ENCODE results near the gene MARK1. TPM values are rescaled to one million over a fixed set of nuclear protein-coding genes. Genes with fewer than 3 reads are reported as not detected.

The MARK1 gene
- total RNA-seq, 4 donors from 2014 or later = 1.3 to 2.7 (median 1.9) TPM

GRCh38 chr1:220628431-220628830 lies 100.5 kb downstream of the MARK1 start:
- ATAC-seq (no peak), DNase-seq (no peak)
- Histone ChIP-seq H3K27me3 (no peaks in the 10 kb centered on the region), H3K27ac (no peak overlapping the region), H3K4me1 (no peaks in the 10 kb centered on the region), H3K4me3 (no peak overlapping the region), H3K9me3 (no peaks in the 10 kb centered on the region), H3K36me3 (no peaks in the 10 kb centered on the region)
- in situ Hi-C loops (cut with MboI; ENCODE audit: low sequenced_read_pairs in 4 of 4) = no loop called here
- intact Hi-C loops (cut with DNase I; ENCODE audit: low total_unique reads) = no loop called here
- TF ChIP-seq, protein P1, sequence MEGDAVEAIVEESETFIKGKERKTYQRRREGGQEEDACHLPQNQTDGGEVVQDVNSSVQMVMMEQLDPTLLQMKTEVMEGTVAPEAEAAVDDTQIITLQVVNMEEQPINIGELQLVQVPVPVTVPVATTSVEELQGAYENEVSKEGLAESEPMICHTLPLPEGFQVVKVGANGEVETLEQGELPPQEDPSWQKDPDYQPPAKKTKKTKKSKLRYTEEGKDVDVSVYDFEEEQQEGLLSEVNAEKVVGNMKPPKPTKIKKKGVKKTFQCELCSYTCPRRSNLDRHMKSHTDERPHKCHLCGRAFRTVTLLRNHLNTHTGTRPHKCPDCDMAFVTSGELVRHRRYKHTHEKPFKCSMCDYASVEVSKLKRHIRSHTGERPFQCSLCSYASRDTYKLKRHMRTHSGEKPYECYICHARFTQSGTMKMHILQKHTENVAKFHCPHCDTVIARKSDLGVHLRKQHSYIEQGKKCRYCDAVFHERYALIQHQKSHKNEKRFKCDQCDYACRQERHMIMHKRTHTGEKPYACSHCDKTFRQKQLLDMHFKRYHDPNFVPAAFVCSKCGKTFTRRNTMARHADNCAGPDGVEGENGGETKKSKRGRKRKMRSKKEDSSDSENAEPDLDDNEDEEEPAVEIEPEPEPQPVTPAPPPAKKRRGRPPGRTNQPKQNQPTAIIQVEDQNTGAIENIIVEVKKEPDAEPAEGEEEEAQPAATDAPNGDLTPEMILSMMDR (IDR thresholded peaks at IDR 0.05 in 4 of 5, conservative IDR thresholded peaks at IDR 0.05 in 1 of 5) = no peak
- no peak for TF ChIP-seq POLR2A (IDR thresholded peaks at IDR 0.05)

DNA sequence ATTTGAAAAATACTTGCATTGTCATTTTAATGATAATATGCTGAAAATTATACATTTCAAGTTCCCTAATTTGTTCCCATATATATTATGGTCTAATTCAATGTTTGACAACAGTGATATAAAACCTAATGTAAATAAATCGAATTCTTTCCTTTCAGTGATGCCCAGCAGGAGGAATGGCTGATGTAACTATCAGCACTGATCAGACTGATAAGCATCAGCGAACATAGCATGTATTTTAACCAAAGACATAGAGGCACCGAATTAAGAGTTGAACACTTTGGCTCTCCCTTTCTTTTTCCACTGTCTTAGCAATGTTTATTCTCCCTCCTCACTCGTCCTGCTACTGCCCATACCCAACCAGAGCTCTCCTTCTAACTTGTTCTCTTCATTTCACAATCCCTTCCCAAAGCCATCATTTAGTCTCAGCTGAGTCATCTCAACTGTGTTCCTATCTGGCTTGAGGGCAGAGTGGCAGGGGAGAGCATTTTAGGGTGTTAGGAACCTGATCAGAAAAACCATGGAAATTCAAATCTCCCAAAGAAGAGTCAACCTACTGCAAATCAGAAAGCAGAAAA lies 103.4 kb downstream of the MARK1 start:
- intact Hi-C loops (cut with DNase I; ENCODE audit: low total_unique reads) = no loop called here
- TF ChIP-seq, protein P1 (IDR thresholded peaks at IDR 0.05 in 4 of 5, conservative IDR thresholded peaks at IDR 0.05 in 1 of 5) = no peak
- TF ChIP-seq POLR2A (IDR thresholded peaks at IDR 0.05) = no peak
- no peaks in the 10 kb centered on the region for H3K9me3 ChIP-seq
- in situ Hi-C loops (cut with MboI; ENCODE audit: low sequenced_read_pairs in 4 of 4) = no loop called here
- no peaks in the 10 kb centered on the region for H3K27me3 ChIP-seq
- DNase-seq (no peak), ATAC-seq (no peak)
- no peak overlapping the region for H3K4me3 ChIP-seq
- H3K27ac ChIP-seq = no peak overlapping the region
- H3K36me3 ChIP-seq = no peaks in the 10 kb centered on the region
- no peaks in the 10 kb centered on the region for H3K4me1 ChIP-seq

DNA sequence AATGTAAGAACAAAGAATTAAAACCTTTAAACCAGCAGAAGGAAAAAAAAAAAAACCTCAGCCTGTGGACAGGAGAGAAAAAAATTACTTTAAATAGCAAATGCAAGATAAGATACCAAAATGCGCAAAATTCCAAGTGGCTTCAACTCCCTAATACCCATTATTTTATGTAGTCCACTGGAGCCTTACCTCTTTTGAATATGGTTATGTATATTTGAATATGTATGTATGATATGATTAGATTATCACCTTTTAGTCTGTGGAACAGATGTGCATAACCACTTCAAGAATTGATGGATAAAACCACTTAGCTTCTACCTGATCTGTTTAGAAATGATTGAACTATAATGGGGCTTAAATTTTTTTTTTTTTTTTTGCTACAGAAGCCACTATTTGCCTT lies 109.8 kb downstream of the MARK1 start:
- DNase-seq (no peak), ATAC-seq (no peak)
- in situ Hi-C loops (cut with MboI; ENCODE audit: low sequenced_read_pairs in 4 of 4) (no loop called here), intact Hi-C loops (cut with DNase I; ENCODE audit: low total_unique reads) (no loop called here)
- no peak overlapping the region for H3K4me3 ChIP-seq
- H3K27ac ChIP-seq = no peak overlapping the region
- H3K27me3 ChIP-seq = no peaks in the 10 kb centered on the region
- TF ChIP-seq, protein P1 (IDR thresholded peaks at IDR 0.05 in 4 of 5, conservative IDR thresholded peaks at IDR 0.05 in 1 of 5) = no peak
- no peak for TF ChIP-seq POLR2A (IDR thresholded peaks at IDR 0.05)
- H3K9me3 ChIP-seq = no peaks in the 10 kb centered on the region
- no peaks in the 10 kb centered on the region for H3K4me1 ChIP-seq
- H3K36me3 ChIP-seq = no peaks in the 10 kb centered on the region

DNA sequence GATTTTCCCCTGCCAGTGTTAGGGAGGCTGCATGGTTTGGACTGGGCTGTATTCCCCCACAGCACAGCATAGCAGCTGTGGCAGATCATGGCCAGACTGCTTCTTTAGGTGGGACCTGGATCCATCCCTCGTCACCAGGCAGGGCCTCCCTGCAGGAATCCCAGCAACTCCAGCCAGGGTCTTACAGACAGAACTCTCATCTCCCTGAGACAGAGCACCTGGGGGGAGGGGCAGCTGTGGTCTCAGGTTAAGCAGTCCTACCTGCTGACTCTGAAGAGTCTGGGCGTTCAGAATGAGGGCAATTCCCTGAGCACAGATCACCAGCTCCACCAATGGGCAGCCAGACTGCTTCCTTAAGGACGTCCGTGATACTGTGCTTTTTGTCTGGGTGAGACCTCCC lies 114.3 kb downstream of the MARK1 start:
- Histone ChIP-seq H3K27me3 (no peaks in the 10 kb centered on the region), H3K4me1 (no peaks in the 10 kb centered on the region), H3K9me3 (no peaks in the 10 kb centered on the region), H3K36me3 (no peaks in the 10 kb centered on the region), H3K27ac (no peak overlapping the region), H3K4me3 (no peak overlapping the region)
- intact Hi-C loops (cut with DNase I; ENCODE audit: low total_unique reads) (no loop called here), in situ Hi-C loops (cut with MboI; ENCODE audit: low sequenced_read_pairs in 4 of 4) (no loop called here)
- ATAC-seq (no peak), DNase-seq (no peak)
- TF ChIP-seq, protein P1 (IDR thresholded peaks at IDR 0.05 in 4 of 5, conservative IDR thresholded peaks at IDR 0.05 in 1 of 5) = no peak
- no peak for TF ChIP-seq POLR2A (IDR thresholded peaks at IDR 0.05)

GRCh38 chr1:220652995-220653394 lies 125.1 kb downstream of the MARK1 start:
- Histone ChIP-seq H3K9me3 (no peaks in the 10 kb centered on the region), H3K4me3 (no peak overlapping the region), H3K27ac (no peak overlapping the region), H3K36me3 (no peaks in the 10 kb centered on the region), H3K27me3 (no peaks in the 10 kb centered on the region), H3K4me1 (no peaks in the 10 kb centered on the region)
- in situ Hi-C loops (cut with MboI; ENCODE audit: low sequenced_read_pairs in 4 of 4) = no loop called here
- DNase-seq = no peak
- intact Hi-C loops (cut with DNase I; ENCODE audit: low total_unique reads) = no loop called here
- TF ChIP-seq, protein P1 (IDR thresholded peaks at IDR 0.05 in 4 of 5, conservative IDR thresholded peaks at IDR 0.05 in 1 of 5) = no peak
- no peak for TF ChIP-seq POLR2A (IDR thresholded peaks at IDR 0.05)
- ATAC-seq = no peak
